Measurements from ENCODE around the gene JAKMIP3. TPM values are rescaled to one million over a fixed set of nuclear protein-coding genes. Genes with fewer than 3 reads are reported as not detected.
A peak's percentile ranks its signal among the peaks of the same experiment; 100 is the strongest.

JAKMIP3 gene
- total RNA-seq, 4 donors from 2014 or later = 0.42 to 0.98 (median 0.67) TPM

DNA sequence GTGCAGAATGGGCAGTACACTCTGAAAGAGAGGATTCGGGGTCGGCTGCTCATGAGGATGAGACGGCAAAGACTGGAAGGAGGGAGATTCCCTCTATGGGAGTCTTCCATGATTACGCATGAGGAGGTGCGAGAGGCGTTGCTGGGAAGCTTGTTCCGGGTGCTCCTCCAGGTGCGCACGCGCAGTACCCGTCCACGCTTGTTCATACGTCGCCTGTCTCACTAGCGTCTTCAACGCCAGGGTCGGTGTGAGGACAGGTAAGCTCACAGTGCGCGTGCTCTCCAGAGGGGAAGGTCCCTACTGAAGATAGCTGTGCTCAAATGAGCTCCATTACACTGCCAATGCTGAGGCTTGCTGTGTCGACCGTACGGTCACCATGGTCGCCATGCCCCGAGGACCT lies 44.7 kb upstream of the JAKMIP3 start:
- 89% methylated on average over 24 of the region's 24 CpGs for WGBS, 2 donors
- H3K9me3 ChIP-seq = no peaks in the 10 kb centered on the region
- no peak overlapping the region for H3K27ac ChIP-seq
- TF ChIP-seq, protein P1, sequence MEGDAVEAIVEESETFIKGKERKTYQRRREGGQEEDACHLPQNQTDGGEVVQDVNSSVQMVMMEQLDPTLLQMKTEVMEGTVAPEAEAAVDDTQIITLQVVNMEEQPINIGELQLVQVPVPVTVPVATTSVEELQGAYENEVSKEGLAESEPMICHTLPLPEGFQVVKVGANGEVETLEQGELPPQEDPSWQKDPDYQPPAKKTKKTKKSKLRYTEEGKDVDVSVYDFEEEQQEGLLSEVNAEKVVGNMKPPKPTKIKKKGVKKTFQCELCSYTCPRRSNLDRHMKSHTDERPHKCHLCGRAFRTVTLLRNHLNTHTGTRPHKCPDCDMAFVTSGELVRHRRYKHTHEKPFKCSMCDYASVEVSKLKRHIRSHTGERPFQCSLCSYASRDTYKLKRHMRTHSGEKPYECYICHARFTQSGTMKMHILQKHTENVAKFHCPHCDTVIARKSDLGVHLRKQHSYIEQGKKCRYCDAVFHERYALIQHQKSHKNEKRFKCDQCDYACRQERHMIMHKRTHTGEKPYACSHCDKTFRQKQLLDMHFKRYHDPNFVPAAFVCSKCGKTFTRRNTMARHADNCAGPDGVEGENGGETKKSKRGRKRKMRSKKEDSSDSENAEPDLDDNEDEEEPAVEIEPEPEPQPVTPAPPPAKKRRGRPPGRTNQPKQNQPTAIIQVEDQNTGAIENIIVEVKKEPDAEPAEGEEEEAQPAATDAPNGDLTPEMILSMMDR (IDR thresholded peaks at IDR 0.05) = no peak
- TF ChIP-seq POLR2A (IDR thresholded peaks at IDR 0.05) (no peak), EP300 (IDR thresholded peaks at IDR 0.05) (no peak)
- no peak overlapping the region for H3K4me3 ChIP-seq
- H3K36me3 ChIP-seq = no peaks in the 10 kb centered on the region
- no peak for DNase-seq (ENCODE audit: low spot score in 2 of 2)
- H3K27me3 ChIP-seq = peaks cover 0 to 8% of the 10 kb centered on the region in 2 donors
- H3K4me1 ChIP-seq = peaks cover 0 to 11% (median 5%) of the 10 kb centered on the region in 4 donors

DNA sequence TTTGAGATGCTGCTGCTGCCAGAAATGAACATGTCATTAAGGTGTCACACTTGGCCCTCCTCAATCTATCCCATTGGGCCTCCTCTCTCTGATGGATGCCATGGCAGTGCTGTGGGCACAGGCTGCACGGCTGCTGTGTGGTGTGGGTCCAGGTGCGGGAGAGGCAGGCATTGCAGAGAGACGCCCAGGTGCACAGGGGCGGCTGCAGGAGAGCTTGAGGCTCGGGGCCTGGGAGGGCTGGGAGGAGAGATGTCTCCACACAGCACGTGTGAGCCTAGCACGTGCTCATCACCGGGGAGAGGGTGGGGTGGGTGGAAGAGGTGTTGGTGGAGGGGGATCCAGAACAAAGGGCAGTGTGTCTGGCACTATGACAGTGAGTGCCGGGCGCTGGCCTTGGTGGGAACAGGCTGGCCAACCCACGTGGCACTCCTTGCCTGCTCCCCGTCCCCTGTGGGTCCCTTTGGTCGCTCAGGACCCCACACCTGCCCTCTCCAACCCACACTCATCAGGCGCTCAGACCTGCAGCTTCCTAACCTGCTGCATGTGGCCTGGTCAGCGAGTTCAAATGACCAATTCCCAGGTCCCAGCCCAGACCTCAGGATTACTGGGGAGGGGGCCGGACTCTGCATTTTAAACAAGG lies 44.1 kb upstream of the JAKMIP3 start:
- Histone ChIP-seq H3K27me3 (peaks cover 0 to 12% of the 10 kb centered on the region in 2 donors), H3K9me3 (no peaks in the 10 kb centered on the region), H3K27ac (no peak overlapping the region), H3K4me3 (no peak overlapping the region), H3K36me3 (no peaks in the 10 kb centered on the region), H3K4me1 (peaks cover 0 to 11% (median 5%) of the 10 kb centered on the region in 4 donors)
- no peak for DNase-seq (ENCODE audit: low spot score in 2 of 2)
- WGBS, 2 donors = 76 to 77% methylated on average over 16 of the region's 16 CpGs
- TF ChIP-seq EP300 (IDR thresholded peaks at IDR 0.05) (no peak), POLR2A (IDR thresholded peaks at IDR 0.05) (no peak)
- TF ChIP-seq, protein P1 (IDR thresholded peaks at IDR 0.05) = no peak

DNA sequence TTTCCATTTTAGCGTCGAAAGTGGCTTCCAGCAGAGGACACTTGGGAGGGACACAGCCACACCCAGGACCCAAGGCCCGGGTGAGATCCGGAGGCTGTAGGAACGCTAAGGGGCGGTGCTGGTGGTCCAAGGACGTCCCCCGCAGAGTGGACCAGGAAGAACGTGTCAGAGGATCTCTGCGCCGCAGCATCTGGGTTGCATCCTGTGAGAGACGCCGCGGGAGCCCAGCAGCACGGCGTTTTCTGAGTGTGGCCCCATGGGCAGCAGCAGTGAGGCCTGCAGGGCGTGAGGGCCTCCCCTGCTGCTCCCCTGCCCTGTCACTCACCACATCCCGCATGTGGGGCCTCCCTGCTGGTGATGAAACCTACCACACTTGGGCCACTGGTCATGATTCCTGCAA lies 43.5 kb upstream of the JAKMIP3 start:
- no peaks in the 10 kb centered on the region for H3K36me3 ChIP-seq
- peaks cover 0 to 18% of the 10 kb centered on the region in 2 donors for H3K27me3 ChIP-seq
- TF ChIP-seq EP300 (IDR thresholded peaks at IDR 0.05) (no peak), POLR2A (IDR thresholded peaks at IDR 0.05) (no peak)
- TF ChIP-seq, protein P1 (IDR thresholded peaks at IDR 0.05) = no peak
- DNase-seq (ENCODE audit: low spot score in 2 of 2) = no peak
- WGBS, 2 donors = 76 to 80% methylated on average over 8 to 18 of the region's 18 CpGs
- H3K4me3 ChIP-seq = no peak overlapping the region
- H3K9me3 ChIP-seq = no peaks in the 10 kb centered on the region
- no peak overlapping the region for H3K27ac ChIP-seq
- peaks cover 0 to 11% (median 5%) of the 10 kb centered on the region in 4 donors for H3K4me1 ChIP-seq

DNA sequence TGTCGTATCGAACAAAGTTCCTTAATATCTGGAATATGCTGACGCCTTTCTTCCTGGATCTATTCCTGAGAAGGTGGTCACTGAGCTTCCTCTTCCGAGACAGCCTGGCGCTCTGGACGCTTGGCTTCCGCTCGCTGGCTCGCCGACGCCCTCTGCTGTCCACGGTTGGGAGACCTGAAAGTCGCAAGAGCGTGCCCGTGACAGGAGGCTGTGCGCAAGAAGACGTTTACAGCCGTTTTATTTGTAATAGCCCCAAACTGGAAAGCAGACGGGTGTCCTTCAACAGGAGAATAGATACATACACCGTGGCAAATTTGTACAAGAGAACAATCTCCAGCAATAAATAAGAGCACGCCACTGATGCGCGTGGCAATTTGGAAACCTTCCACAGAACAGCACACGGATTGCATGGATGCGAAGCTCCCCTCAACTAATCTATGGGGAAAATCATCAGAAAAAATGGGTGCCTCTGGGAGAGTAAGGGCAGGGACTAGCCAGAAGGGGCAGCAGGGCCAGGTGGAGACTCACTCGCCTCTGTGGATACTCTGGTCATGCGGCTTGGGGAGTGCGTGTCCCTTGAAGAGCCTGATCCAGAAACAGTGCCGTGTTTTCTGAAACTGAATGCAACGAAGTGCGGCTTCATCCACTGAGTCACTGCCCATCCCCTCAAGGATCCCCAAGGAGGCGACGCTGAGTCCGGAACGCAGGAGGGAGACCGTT lies 42.5 kb upstream of the JAKMIP3 start:
- Histone ChIP-seq H3K4me3 (peak overlapping the region in 2 of 4 donors; percentile 15 to 26), H3K9me3 (no peaks in the 10 kb centered on the region), H3K27me3 (peaks cover 0 to 20% of the 10 kb centered on the region in 2 donors), H3K36me3 (no peaks in the 10 kb centered on the region), H3K27ac (no peak overlapping the region), H3K4me1 (peaks cover 0 to 11% (median 5%) of the 10 kb centered on the region in 4 donors)
- WGBS, 2 donors = 21 to 22% methylated on average over 36 of the region's 36 CpGs
- TF ChIP-seq, protein P1 (IDR thresholded peaks at IDR 0.05) = peak; percentile 83 to 93 (median 89)
- TF ChIP-seq EP300 (IDR thresholded peaks at IDR 0.05) = peak in 1 of 2 donors; percentile 45
- TF ChIP-seq POLR2A (IDR thresholded peaks at IDR 0.05) = no peak
- DNase-seq (ENCODE audit: low spot score in 2 of 2) = peak; percentile 73 to 83

DNA sequence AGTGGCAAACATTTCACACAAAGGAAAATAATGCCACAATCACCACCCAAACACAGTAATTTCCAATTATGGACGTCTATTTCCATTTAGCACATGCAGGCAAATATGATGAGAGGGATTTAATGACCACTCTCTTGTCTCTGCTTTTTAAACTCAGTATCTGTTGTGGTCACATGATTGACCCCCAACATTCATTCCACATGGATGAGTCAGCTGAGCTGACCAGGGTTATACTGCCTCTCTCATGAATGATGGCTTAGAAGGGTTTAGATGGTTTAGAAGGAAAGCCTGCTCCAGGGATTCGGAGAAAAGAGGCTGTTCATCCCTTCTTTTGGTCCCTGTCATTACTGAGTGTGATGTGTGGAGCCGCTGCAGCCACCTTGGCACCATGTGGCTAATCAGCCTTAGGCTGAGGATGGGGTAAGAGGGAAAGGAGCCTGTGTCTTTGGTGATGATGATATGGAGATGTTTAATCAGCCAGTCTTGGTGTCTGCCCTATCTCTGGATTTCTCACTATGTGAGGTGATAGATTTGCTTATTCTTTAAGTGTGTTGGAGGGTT lies 38.2 kb upstream of the JAKMIP3 start:
- peaks cover 0 to 36% of the 10 kb centered on the region in 2 donors for H3K27me3 ChIP-seq
- no peaks in the 10 kb centered on the region for H3K36me3 ChIP-seq
- 60 to 69% methylated on average over 3 of the region's 3 CpGs for WGBS, 2 donors
- H3K27ac ChIP-seq = no peak overlapping the region
- H3K4me3 ChIP-seq = no peak overlapping the region
- H3K4me1 ChIP-seq = peaks cover 0 to 11% (median 5%) of the 10 kb centered on the region in 4 donors
- TF ChIP-seq EP300 (IDR thresholded peaks at IDR 0.05) (no peak), POLR2A (IDR thresholded peaks at IDR 0.05) (no peak)
- TF ChIP-seq, protein P1 (IDR thresholded peaks at IDR 0.05) = no peak
- no peak for DNase-seq (ENCODE audit: low spot score in 2 of 2)
- no peaks in the 10 kb centered on the region for H3K9me3 ChIP-seq
